Natural killer cell (primary cell): ENCODE data around the gene CENPT. TPM values are rescaled to one million over a fixed set of nuclear protein-coding genes. Genes with fewer than 3 reads are reported as not detected.

Experiments
- ATAC-seq, 3 donors: fragments of 150-1000 bp in 2 of 3; fragments of 200-7000 bp in 1 of 3; cut with Tn5 transposase; 1 replicate in 1 of 3; 2 replicates in 2 of 3; pipeline ENCODE4 v1.10.0; 2021; ENCODE audit warnings: mild to moderate bottlenecking in 2 of 3, moderate library complexity in 2 of 3
- DNase-seq, 2 donors: peaks; one replicate each; pipeline versions ENCODE4 v3.0.0 to v3.0.0-alpha.2; 2013 to 2021; ENCODE audit warnings: mixed read lengths in 1 of 2
- H3K27ac ChIP-seq: one replicate; pipeline ENCODE4 v1.5.1; 2013; ENCODE audit warnings: mild to moderate bottlenecking, low read length
- H3K27me3 ChIP-seq: one replicate; pipeline ENCODE4 v1.6.1; 2013; ENCODE audit warnings: low read length; ENCODE audit not compliant: control insufficient read depth, insufficient read depth
- H3K36me3 ChIP-seq: one replicate; pipeline ENCODE4 v1.6.1; 2013; ENCODE audit warnings: low read length; ENCODE audit not compliant: control insufficient read depth, insufficient read depth
- H3K4me1 ChIP-seq: one replicate; pipeline ENCODE4 v1.6.1; 2013; ENCODE audit warnings: low read length; ENCODE audit not compliant: control insufficient read depth, insufficient read depth
- H3K4me3 ChIP-seq: one replicate; pipeline ENCODE4 v1.5.1; 2013; ENCODE audit warnings: low read length
- H3K9me3 ChIP-seq: one replicate; pipeline ENCODE4 v1.6.1; 2013; ENCODE audit warnings: low read length; ENCODE audit not compliant: control insufficient read depth, insufficient read depth
- H3K27ac Mint-ChIP-seq, 2 donors: one replicate each; pipeline ENCODE4 v1.8.0; 2022; ENCODE audit warnings: mild to moderate bottlenecking in 2 of 2, mixed read lengths in 2 of 2, moderate library complexity in 1 of 2
- H3K27me3 Mint-ChIP-seq, 2 donors: one replicate each; pipeline ENCODE4 v1.8.0; 2022; ENCODE audit warnings: low read depth in 2 of 2, mixed read lengths in 2 of 2
- H3K36me3 Mint-ChIP-seq: one replicate; pipeline ENCODE4 v1.8.0; 2022; ENCODE audit warnings: mixed read lengths
- H3K4me1 Mint-ChIP-seq, 2 donors: one replicate each; pipeline ENCODE4 v1.8.0; 2022; ENCODE audit warnings: mixed read lengths in 2 of 2
- H3K4me3 Mint-ChIP-seq: one replicate; pipeline ENCODE4 v1.8.0; 2022; ENCODE audit warnings: mild to moderate bottlenecking, moderate library complexity, mixed read lengths
- H3K9me3 Mint-ChIP-seq, 2 donors: one replicate each; pipeline ENCODE4 v1.8.0; 2022; ENCODE audit warnings: mixed read lengths in 2 of 2
- WGBS: methylation state at CpG from one replicate; pipeline ENCODE4 v1.1.7; 2013; ENCODE audit warnings: missing lambda C conversion rate; ENCODE audit not compliant: insufficient coverage; 5-methylcytosine and 5-hydroxymethylcytosine counted together
- intact Hi-C: fragments of 100-400 bp; cut with micrococcal nuclease; formaldehyde crosslinking; loops from one replicate; pipeline ENCODE4 v1.14.2; 2022
- total RNA-seq, 4 donors: library from RNA; stranded (reverse); fragments of 120-200 nt in 1 of 4; gene quantifications; one replicate each; pipeline versions ENCODE4 v1.2.3 to v1.2.4, GENCODE V29; 2013 to 2022
- TF ChIP-seq, protein P1 (sequence below): fragments of 200-600 bp; IDR thresholded peaks from one replicate; pipeline ENCODE4 v1.8.0; 2022; ENCODE audit warnings: antibody characterized with exemption

The CENPT gene
- total RNA-seq, 3 donors from 2014 or later (not counting 1 experiment from before 2014, with no cell fraction given): 68.6 to 81.3 (median 78.9) TPM

DNA sequence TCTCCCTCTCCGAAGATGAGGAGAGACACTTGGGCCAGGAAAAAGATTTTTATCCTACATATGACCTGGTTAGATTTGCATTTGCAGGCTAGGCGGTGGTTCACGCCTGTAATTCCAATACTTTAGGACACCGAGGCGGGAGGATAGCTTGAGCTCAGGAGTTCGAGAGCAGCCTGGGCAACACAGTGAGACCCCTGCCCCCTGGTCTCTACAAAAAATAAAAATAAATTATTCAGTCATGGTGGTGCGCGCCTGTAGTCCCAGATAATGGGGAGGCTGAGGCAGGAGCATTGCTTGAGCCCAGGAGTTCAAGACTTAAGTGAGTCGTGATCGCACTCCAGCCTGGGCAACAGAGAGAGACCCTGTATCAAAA is 13.3 kb downstream of the CENPT start:
- Histone ChIP-seq H3K27ac (no peak overlapping the region), H3K4me3 (peak overlapping the region; percentile 72), H3K27me3 (no peaks in the 10 kb centered on the region), H3K9me3 (no peaks in the 10 kb centered on the region), H3K4me1 (peaks cover 16% of the 10 kb centered on the region), H3K36me3 (peaks cover 25% of the 10 kb centered on the region)
- intact Hi-C loops: no loop called here
- H3K4me3 Mint-ChIP-seq: peak overlapping the region; percentile 96
- H3K27me3 Mint-ChIP-seq: no peaks in the 10 kb centered on the region
- ATAC-seq (no peak), DNase-seq (no peak)
- 85% methylated on average over 8 of the region's 10 CpGs for WGBS
- TF ChIP-seq, protein P1, sequence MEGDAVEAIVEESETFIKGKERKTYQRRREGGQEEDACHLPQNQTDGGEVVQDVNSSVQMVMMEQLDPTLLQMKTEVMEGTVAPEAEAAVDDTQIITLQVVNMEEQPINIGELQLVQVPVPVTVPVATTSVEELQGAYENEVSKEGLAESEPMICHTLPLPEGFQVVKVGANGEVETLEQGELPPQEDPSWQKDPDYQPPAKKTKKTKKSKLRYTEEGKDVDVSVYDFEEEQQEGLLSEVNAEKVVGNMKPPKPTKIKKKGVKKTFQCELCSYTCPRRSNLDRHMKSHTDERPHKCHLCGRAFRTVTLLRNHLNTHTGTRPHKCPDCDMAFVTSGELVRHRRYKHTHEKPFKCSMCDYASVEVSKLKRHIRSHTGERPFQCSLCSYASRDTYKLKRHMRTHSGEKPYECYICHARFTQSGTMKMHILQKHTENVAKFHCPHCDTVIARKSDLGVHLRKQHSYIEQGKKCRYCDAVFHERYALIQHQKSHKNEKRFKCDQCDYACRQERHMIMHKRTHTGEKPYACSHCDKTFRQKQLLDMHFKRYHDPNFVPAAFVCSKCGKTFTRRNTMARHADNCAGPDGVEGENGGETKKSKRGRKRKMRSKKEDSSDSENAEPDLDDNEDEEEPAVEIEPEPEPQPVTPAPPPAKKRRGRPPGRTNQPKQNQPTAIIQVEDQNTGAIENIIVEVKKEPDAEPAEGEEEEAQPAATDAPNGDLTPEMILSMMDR: no peak
- no peaks in the 10 kb centered on the region for H3K9me3 Mint-ChIP-seq
- H3K4me1 Mint-ChIP-seq: peaks cover 6 to 23% of the 10 kb centered on the region in 2 donors
- H3K27ac Mint-ChIP-seq: peak overlapping the region; percentile 82 to 95
- no peaks in the 10 kb centered on the region for H3K36me3 Mint-ChIP-seq

DNA sequence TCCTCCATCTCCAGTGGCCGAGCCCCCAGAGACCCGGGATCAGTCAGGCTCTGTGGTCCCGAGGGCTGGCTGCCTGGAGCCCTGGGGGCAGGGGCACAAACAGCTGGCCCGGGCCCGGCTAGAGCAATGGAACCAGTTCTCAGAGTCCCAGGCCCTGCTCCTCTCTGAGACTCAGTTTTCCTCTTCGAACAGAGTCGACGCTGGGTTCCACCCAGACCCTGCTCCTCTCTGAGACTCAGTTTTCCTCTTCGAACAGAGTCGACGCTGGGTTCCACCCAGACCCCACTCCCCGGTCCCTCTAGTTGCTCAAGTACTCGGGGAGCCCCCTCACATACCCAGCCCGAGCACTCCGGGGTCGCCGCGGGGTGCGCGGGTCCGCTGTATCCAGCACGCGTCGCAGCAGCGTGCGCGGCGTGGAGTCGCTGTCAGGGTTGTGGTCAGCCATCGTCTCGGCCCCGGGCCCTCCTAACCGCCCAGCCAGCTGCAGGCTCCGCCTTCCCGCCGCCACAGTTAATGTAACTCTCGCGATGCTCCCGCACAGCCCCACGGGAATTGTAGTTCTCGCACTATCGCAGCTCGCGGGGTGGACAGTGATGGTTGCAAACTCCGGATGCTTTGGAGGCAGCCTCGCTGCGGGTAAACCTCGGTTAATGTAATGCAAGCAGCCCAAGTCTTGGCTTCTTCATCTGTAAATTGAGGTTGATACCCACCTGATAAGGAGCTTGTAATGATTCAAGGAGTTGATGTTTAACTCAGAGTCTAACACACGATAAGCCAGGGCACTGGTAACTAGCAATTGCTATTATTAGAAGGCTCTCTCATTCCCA is 13.9 kb downstream of the CENPT start:
- H3K27ac ChIP-seq: peak overlapping the region; percentile 31
- ATAC-seq (peak; percentile 99 to 100 (median 99)), DNase-seq (peak; percentile 92 to 95)
- no peaks in the 10 kb centered on the region for H3K9me3 Mint-ChIP-seq
- peaks cover 6 to 23% of the 10 kb centered on the region in 2 donors for H3K4me1 Mint-ChIP-seq
- H3K36me3 Mint-ChIP-seq: no peaks in the 10 kb centered on the region
- H3K4me1 ChIP-seq: peaks cover 16% of the 10 kb centered on the region
- intact Hi-C loops: loop anchor here (1.0 to 2.0 kb wide), 2 partner anchors 9 to 13 kb away; partner anchors contain the start of genes CENPT, NUTF2 and THAP11
- H3K27me3 Mint-ChIP-seq: no peaks in the 10 kb centered on the region
- H3K4me3 Mint-ChIP-seq: peak overlapping the region; percentile 96
- TF ChIP-seq, protein P1: no peak
- peak overlapping the region; percentile 72 for H3K4me3 ChIP-seq
- no peaks in the 10 kb centered on the region for H3K27me3 ChIP-seq
- no peaks in the 10 kb centered on the region for H3K9me3 ChIP-seq
- under 1% methylated on average over 49 of the region's 49 CpGs for WGBS
- peak overlapping the region; percentile 82 to 95 for H3K27ac Mint-ChIP-seq
- H3K36me3 ChIP-seq: peaks cover 25% of the 10 kb centered on the region

DNA sequence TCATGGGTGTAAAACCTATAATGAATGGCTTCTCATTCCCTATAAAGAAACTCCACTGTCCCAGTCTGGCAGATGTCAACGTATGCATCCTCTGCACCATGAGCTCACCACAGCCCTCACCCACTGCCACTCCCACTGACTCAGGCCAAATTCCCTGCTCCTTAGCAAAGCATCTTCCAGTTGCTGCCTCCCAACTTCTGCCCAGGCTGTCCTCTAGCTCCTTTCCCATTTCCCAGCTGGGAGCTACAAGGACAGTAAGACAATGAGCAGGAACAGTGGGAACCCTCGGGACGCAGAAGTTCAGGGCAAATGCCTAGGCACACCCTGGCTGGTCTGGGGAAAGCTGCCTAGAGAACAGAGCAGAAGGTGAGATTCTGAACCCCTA is 14.5 kb downstream of the CENPT start:
- Mint-ChIP-seq H3K27ac (peak overlapping the region in 1 of 2 donors; percentile 95), H3K4me1 (peaks cover 6 to 23% of the 10 kb centered on the region in 2 donors), H3K9me3 (no peaks in the 10 kb centered on the region), H3K27me3 (no peaks in the 10 kb centered on the region), H3K36me3 (no peaks in the 10 kb centered on the region), H3K4me3 (peak overlapping the region; percentile 96)
- peak overlapping the region; percentile 72 for H3K4me3 ChIP-seq
- no peaks in the 10 kb centered on the region for H3K27me3 ChIP-seq
- WGBS: 4% methylated on average over 3 of the region's 3 CpGs
- no peak for ATAC-seq
- TF ChIP-seq, protein P1: no peak
- intact Hi-C loops: loop anchor here (1.0 to 2.0 kb wide), 2 partner anchors 9 to 14 kb away; partner anchors contain the start of genes CENPT, NUTF2 and THAP11
- no peaks in the 10 kb centered on the region for H3K9me3 ChIP-seq
- peaks cover 25% of the 10 kb centered on the region for H3K36me3 ChIP-seq
- peak overlapping the region; percentile 31 for H3K27ac ChIP-seq
- H3K4me1 ChIP-seq: peaks cover 16% of the 10 kb centered on the region
- DNase-seq: no peak
